Testis (tissue), 3 donors: Measurements from ENCODE around the gene TAF1D. TPM values are rescaled to one million over a fixed set of nuclear protein-coding genes. Genes with fewer than 3 reads are reported as not detected.
A peak's percentile ranks its signal among the peaks of the same experiment; 100 is the strongest.
"Not testable (repeated sequence)": the region's sequence is repeated elsewhere in the genome, so short reads cannot be mapped to it uniquely, and the experiment has no call there.

Source experiments
- DNase-seq: peaks from one replicate; pipeline ENCODE4 v3.0.0-alpha.2; 2019
- H3K27ac ChIP-seq, 2 donors: fragments of 200-600 bp; sonication (generic); one replicate each; pipeline ENCODE4 v1.5.1; 2019
- H3K27me3 ChIP-seq: fragments of 200-600 bp; sonication (generic); one replicate; pipeline ENCODE4 v1.5.1; 2019
- H3K36me3 ChIP-seq: fragments of 200-600 bp; sonication (generic); one replicate; pipeline ENCODE4 v1.5.1; 2017; ENCODE audit warnings: low read depth; ENCODE audit errors: missing control alignments
- H3K4me1 ChIP-seq: fragments of 200-600 bp; sonication (generic); one replicate; pipeline ENCODE4 v1.5.1; 2019
- H3K4me3 ChIP-seq, 2 donors: fragments of 200-600 bp; sonication (generic); one replicate each; pipeline ENCODE4 v1.5.1; 2017 to 2019
- H3K9me3 ChIP-seq: fragments of 200-600 bp; sonication (generic); one replicate; pipeline ENCODE4 v1.5.1; 2017
- POLR2A ChIP-seq: fragments of 450-650 bp; IDR thresholded peaks from one replicate; pipeline ENCODE4 v1.6.1; 2017; ENCODE audit warnings: antibody characterized with exemption, mild to moderate bottlenecking, moderate library complexity
- WGBS, 2 donors: methylation state at CpG; one replicate each; pipeline ENCODE4 v1.1.5; 2018; 5-methylcytosine and 5-hydroxymethylcytosine counted together
- intact Hi-C: fragments of 100-400 bp; cut with DNase I; formaldehyde crosslinking; loops from one replicate; pipeline ENCODE4 v1.15.1; 2023; ENCODE audit warnings: low total_unique reads
- polyA plus RNA-seq: library from polyadenylated mRNA; stranded (reverse); fragments of 350-450 nt; fragmentation: Illumina TruSeq; extraction: RNeasy Lipid Tissue Mini Kit (QIAGEN cat#74804); gene quantifications from one replicate; pipeline ENCODE4 v1.2.3, GENCODE V29; 2014; ENCODE audit warnings: low read depth, low replicate concordance; ENCODE audit not compliant: insufficient read depth
- total RNA-seq, 2 donors: library from RNA; depleted of rRNA; stranded (reverse); fragments of >200 nt; gene quantifications; one replicate each; pipeline ENCODE4 v1.2.3, GENCODE V29; 2016
- TF ChIP-seq, protein P1 (sequence below), 3 experiments: fragments of 450-650 bp in 2 of 3; fragments of 200-600 bp in 1 of 3; sonication (generic) in 1 of 3; IDR thresholded peaks; one replicate each; pipeline ENCODE4 v1.5.1; 2016 to 2019; ENCODE audit warnings: antibody characterized with exemption in 3 of 3, mild to moderate bottlenecking in 2 of 3, moderate library complexity in 1 of 3

Gene TAF1D
- total and polyA plus RNA-seq, 3 donors from 2014 or later: 24.0 to 88.5 (median 70.3) TPM

DNA sequence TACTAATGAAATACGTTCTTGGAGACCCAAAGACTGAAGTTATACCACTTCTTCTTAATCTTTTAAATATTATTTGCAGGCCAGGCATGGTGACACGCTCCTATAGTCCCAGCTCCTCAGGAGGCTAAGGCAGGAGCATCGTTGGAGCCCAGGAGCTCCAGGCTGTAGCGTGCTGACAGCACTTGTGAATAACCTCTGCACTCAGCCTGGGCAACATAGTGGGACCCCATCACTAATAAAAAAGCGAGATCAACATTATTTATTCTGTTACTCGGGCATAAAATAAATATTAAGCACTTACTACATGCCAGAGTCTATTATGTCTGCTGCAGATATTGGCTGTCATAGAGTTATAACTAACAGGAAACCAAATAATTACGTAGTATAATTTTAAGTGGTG lies 42.1 kb upstream of the TAF1D start:
- DNase-seq: no peak
- Histone ChIP-seq H3K4me3 (peak overlapping the region; percentile 92 to 94), H3K4me1 (peaks cover 9% of the 10 kb centered on the region), H3K27ac (peak overlapping the region; percentile 90 to 92), H3K36me3 (no peaks in the 10 kb centered on the region), H3K27me3 (no peaks in the 10 kb centered on the region), H3K9me3 (no peaks in the 10 kb centered on the region)
- intact Hi-C loops: no loop called here
- TF ChIP-seq, protein P1, sequence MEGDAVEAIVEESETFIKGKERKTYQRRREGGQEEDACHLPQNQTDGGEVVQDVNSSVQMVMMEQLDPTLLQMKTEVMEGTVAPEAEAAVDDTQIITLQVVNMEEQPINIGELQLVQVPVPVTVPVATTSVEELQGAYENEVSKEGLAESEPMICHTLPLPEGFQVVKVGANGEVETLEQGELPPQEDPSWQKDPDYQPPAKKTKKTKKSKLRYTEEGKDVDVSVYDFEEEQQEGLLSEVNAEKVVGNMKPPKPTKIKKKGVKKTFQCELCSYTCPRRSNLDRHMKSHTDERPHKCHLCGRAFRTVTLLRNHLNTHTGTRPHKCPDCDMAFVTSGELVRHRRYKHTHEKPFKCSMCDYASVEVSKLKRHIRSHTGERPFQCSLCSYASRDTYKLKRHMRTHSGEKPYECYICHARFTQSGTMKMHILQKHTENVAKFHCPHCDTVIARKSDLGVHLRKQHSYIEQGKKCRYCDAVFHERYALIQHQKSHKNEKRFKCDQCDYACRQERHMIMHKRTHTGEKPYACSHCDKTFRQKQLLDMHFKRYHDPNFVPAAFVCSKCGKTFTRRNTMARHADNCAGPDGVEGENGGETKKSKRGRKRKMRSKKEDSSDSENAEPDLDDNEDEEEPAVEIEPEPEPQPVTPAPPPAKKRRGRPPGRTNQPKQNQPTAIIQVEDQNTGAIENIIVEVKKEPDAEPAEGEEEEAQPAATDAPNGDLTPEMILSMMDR (IDR thresholded peaks at IDR 0.05): no peak
- no peak for TF ChIP-seq POLR2A
- WGBS, 2 donors: 37 to 38% methylated on average over 7 of the region's 7 CpGs

DNA sequence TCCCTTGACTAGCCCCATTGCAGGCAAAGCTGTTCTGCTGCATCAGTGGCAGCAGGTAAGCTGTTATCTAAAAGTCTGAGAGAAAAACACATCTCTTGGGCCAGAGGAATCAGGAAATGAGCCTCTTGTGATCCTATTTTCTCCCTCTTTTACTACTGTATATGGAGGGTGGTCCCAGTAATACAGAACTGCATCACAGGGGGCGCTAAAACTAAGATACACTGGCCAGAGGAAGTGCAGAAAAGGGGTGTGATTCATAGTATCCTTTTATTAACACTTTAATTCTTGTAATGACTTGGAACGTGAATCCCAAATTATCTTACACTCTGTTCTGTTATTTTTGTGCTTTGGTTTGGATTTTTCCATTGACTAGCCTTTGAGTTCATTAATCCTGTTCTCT lies 34.0 kb upstream of the TAF1D start:
- no peak overlapping the region for H3K27ac ChIP-seq
- no peaks in the 10 kb centered on the region for H3K9me3 ChIP-seq
- DNase-seq: no peak
- TF ChIP-seq, protein P1 (IDR thresholded peaks at IDR 0.05): no peak
- no peak for TF ChIP-seq POLR2A
- WGBS, 2 donors: 53 to 69% methylated on average over 2 of the region's 2 CpGs
- H3K27me3 ChIP-seq: no peaks in the 10 kb centered on the region
- H3K4me3 ChIP-seq: no peak overlapping the region
- intact Hi-C loops: no loop called here
- H3K36me3 ChIP-seq: no peaks in the 10 kb centered on the region
- H3K4me1 ChIP-seq: no peaks in the 10 kb centered on the region

DNA sequence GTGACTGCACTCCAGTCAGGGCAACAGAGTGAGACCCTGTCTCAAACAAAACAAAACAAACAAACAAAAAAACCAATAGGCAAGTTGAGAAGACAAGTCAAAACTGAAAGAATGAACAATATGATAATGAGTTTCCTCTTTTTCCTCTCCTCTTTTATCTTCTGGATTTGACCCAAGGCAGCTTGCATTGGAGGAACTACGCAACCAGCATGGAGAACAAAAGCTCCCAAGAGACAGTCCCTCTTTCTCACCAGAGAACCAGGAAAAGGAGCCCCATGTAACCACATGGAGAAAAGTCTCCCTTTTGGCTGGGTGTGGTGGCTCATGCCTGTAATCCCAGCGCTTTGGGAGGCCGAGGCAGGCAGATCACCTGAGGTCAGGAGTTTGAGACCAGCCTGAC lies 33.3 kb upstream of the TAF1D start:
- not testable (repeated sequence) for H3K36me3 ChIP-seq, H3K9me3 ChIP-seq
- 68 to 80% methylated on average over 3 of the region's 3 CpGs for WGBS, 2 donors

DNA sequence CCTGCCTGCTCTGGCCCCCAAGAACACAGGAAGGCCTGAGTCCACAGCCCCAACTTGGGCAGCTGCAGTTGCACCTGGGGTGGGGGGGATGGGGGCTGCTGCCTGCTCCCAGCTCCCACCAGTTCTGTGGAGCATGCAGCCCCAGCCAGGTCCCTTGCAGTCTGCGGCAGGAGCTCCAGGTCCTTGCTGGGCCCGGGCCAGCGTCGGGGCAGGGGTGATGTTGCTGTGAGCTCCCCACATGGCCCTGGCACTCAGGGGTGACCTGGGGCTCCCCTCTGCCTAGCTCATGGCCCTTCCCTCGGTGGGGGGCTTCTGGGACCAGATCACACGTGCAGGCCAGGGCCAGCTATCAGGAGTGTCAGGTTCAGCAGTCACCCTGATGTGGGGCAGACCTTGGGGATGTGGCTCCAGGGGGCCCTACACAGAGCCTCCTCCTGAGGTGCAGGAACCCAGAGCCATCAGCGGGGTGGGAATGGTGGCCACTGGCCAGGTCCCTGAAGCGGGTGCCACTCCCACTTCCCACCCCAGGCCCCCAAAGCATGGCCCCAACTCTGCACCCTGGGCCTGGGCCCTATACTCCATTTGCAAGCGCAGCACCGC lies 32.4 kb upstream of the TAF1D start:
- Histone ChIP-seq H3K4me1 (no peaks in the 10 kb centered on the region), H3K9me3 (no peaks in the 10 kb centered on the region), H3K27ac (no peak overlapping the region), H3K4me3 (no peak overlapping the region), H3K27me3 (no peaks in the 10 kb centered on the region), H3K36me3 (no peaks in the 10 kb centered on the region)
- TF ChIP-seq, protein P1 (IDR thresholded peaks at IDR 0.05): no peak
- no peak for TF ChIP-seq POLR2A
- no peak for DNase-seq
- intact Hi-C loops: no loop called here
- WGBS, 2 donors: 100% methylated on average over 1 to 8 of the region's 10 CpGs

More for the DNA sequence above, 33.3 kb upstream of the TAF1D start:
- H3K27ac ChIP-seq, H3K4me1 ChIP-seq, H3K27me3 ChIP-seq, intact Hi-C loops, H3K4me3 ChIP-seq, DNase-seq: not testable (repeated sequence)

DNA sequence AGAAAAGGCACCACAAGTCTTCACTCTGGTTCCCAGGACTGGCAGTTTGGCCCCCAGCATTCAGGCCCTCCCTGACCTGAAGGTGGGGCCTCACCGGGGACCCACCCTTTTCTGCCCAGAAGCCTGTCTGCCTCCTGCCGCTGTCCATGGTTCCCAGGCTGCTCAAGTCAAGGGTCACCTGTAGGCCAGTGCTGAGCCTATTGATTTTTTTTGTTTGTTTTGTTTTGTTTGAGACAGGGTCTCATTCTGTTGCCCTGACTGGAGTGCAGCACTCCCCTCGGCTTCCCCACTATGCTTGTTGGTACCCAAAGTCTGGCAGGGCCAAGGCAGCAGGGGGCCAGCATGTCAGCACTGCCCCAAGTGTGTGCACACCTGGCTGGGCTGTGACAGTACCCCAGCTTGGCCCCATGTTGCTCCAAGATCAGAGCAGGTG lies 31.8 kb upstream of the TAF1D start:
- Histone ChIP-seq H3K4me1 (no peaks in the 10 kb centered on the region), H3K27me3 (no peaks in the 10 kb centered on the region), H3K9me3 (no peaks in the 10 kb centered on the region), H3K4me3 (no peak overlapping the region), H3K36me3 (no peaks in the 10 kb centered on the region), H3K27ac (no peak overlapping the region)
- no peak for DNase-seq
- WGBS, 2 donors: 95% methylated on average over 3 of the region's 3 CpGs
- intact Hi-C loops: no loop called here
- TF ChIP-seq, protein P1 (IDR thresholded peaks at IDR 0.05): no peak
- TF ChIP-seq POLR2A: no peak
